ENCODE results near the gene BRD3OS.

The BRD3OS gene

GRCh38 chr9:133993635-133994253 lies 31.5 kb upstream of the BRD3OS start:
- Mint-ChIP-seq H3K36me3 (no peaks in the 10 kb centered on the region), H3K27me3 (peaks cover 56% of the 10 kb centered on the region), H3K4me1 (peaks cover 2% of the 10 kb centered on the region), H3K27ac (peak overlapping the region; percentile 72), H3K4me3 (peak overlapping the region; percentile 69), H3K9me3 (no peaks in the 10 kb centered on the region)
- CTCF ChIA-PET: interaction anchor here (0.6 to 4.1 kb wide), 16 partner anchors 9 to 460 kb away, joined by 3 to 107 read pairs (median 4); partner anchors contain the start of genes ADAMTSL2 and BRD3OS
- no peak for DNase-seq

GRCh38 chr9:133994353-133995011 lies 30.8 kb upstream of the BRD3OS start:
- Mint-ChIP-seq H3K4me3 (peak overlapping the region; percentile 44), H3K27me3 (peaks cover 51% of the 10 kb centered on the region), H3K36me3 (no peaks in the 10 kb centered on the region), H3K4me1 (peaks cover 2% of the 10 kb centered on the region), H3K27ac (no peak overlapping the region), H3K9me3 (no peaks in the 10 kb centered on the region)
- peak; percentile 81 for DNase-seq
- CTCF ChIA-PET: interaction anchor here (0.6 to 4.1 kb wide), 20 partner anchors 8 to 461 kb away, joined by 3 to 107 read pairs (median 4); partner anchors contain the start of genes ADAMTSL2 and BRD3OS

GRCh38 chr9:133995012-133995896 lies 30.0 kb upstream of the BRD3OS start:
- Mint-ChIP-seq H3K4me1 (peaks cover 2% of the 10 kb centered on the region), H3K27me3 (peaks cover 43% of the 10 kb centered on the region), H3K9me3 (no peaks in the 10 kb centered on the region), H3K36me3 (no peaks in the 10 kb centered on the region), H3K27ac (no peak overlapping the region), H3K4me3 (no peak overlapping the region)
- CTCF ChIA-PET: interaction anchor here (0.9 to 4.1 kb wide), 11 partner anchors 14 to 461 kb away, joined by 3 to 107 read pairs (median 5); partner anchors contain the start of gene ADAMTSL2
- DNase-seq: no peak

GRCh38 chr9:133996531-133997520 lies 28.5 kb upstream of the BRD3OS start:
- H3K36me3 Mint-ChIP-seq: no peaks in the 10 kb centered on the region
- peaks cover 31% of the 10 kb centered on the region for H3K27me3 Mint-ChIP-seq
- H3K9me3 Mint-ChIP-seq: no peaks in the 10 kb centered on the region
- H3K4me1 Mint-ChIP-seq: peaks cover 2% of the 10 kb centered on the region
- DNase-seq: no peak
- CTCF ChIA-PET: interaction anchor here (0.9 to 4.1 kb wide), 3 partner anchors 35 to 215 kb away, joined by 3 to 45 read pairs (median 4); no protein-coding TSS in a partner anchor
- no peak overlapping the region for H3K27ac Mint-ChIP-seq
- H3K4me3 Mint-ChIP-seq: no peak overlapping the region

- no peak for DNase-seq
- no peaks in the 10 kb centered on the region for H3K36me3 Mint-ChIP-seq
- peaks cover 2% of the 10 kb centered on the region for H3K4me1 Mint-ChIP-seq
- CTCF ChIA-PET: interaction anchor here (0.9 kb wide), 1 partner anchor 36 kb away, joined by 3 read pairs; no protein-coding TSS in a partner anchor
- H3K27ac Mint-ChIP-seq: no peak overlapping the region
- H3K4me3 Mint-ChIP-seq: no peak overlapping the region
- H3K9me3 Mint-ChIP-seq: no peaks in the 10 kb centered on the region
- H3K27me3 Mint-ChIP-seq: peaks cover 28% of the 10 kb centered on the region
Measured at GRCh38 chr9:133997584-133997983, 27.7 kb upstream of the BRD3OS start.

- CTCF ChIA-PET: interaction anchor here (0.9 kb wide), 1 partner anchor 206 kb away, joined by 3 read pairs; no protein-coding TSS in a partner anchor
- no peak overlapping the region for H3K4me3 Mint-ChIP-seq
- H3K27ac Mint-ChIP-seq: no peak overlapping the region
- H3K9me3 Mint-ChIP-seq: no peaks in the 10 kb centered on the region
- peaks cover 15% of the 10 kb centered on the region for H3K27me3 Mint-ChIP-seq
- no peaks in the 10 kb centered on the region for H3K36me3 Mint-ChIP-seq
- H3K4me1 Mint-ChIP-seq: no peaks in the 10 kb centered on the region
- no peak for DNase-seq
Measured at GRCh38 chr9:133998915-133999595, 26.2 kb upstream of the BRD3OS start.

GRCh38 chr9:133999851-134000265 lies 25.4 kb upstream of the BRD3OS start:
- no peak overlapping the region for H3K4me3 Mint-ChIP-seq

GRCh38 chr9:134002796-134003195 lies 22.5 kb upstream of the BRD3OS start:
- H3K4me3 Mint-ChIP-seq: no peak overlapping the region
- no peak overlapping the region for H3K27ac Mint-ChIP-seq
- no peaks in the 10 kb centered on the region for H3K9me3 Mint-ChIP-seq
- CTCF ChIA-PET: interaction anchor here (1.2 kb wide), 1 partner anchor 9 kb away, joined by 4 read pairs; no protein-coding TSS in a partner anchor
- peaks cover 5% of the 10 kb centered on the region for H3K27me3 Mint-ChIP-seq
- H3K36me3 Mint-ChIP-seq: no peaks in the 10 kb centered on the region
- no peak for DNase-seq
- no peaks in the 10 kb centered on the region for H3K4me1 Mint-ChIP-seq

More at GRCh38 chr9:133999851-134000265, 25.4 kb upstream of the BRD3OS start:
- Mint-ChIP-seq H3K27me3 (peaks cover 8% of the 10 kb centered on the region), H3K4me1 (no peaks in the 10 kb centered on the region), H3K27ac (no peak overlapping the region), H3K9me3 (no peaks in the 10 kb centered on the region), H3K36me3 (no peaks in the 10 kb centered on the region)
- no peak for DNase-seq
- CTCF ChIA-PET: interaction anchor here (0.9 to 1.2 kb wide), 2 partner anchors 206 to 217 kb away, joined by 3 read pairs; no protein-coding TSS in a partner anchor

- CTCF ChIA-PET: interaction anchor here (1.2 kb wide), 1 partner anchor 10 kb away, joined by 4 read pairs; no protein-coding TSS in a partner anchor
- DNase-seq: no peak
- Mint-ChIP-seq H3K4me3 (no peak overlapping the region), H3K27ac (no peak overlapping the region), H3K4me1 (no peaks in the 10 kb centered on the region), H3K36me3 (no peaks in the 10 kb centered on the region), H3K9me3 (no peaks in the 10 kb centered on the region), H3K27me3 (peaks cover 6% of the 10 kb centered on the region)
Measured at GRCh38 chr9:134003237-134003636, 22.0 kb upstream of the BRD3OS start.

- H3K9me3 Mint-ChIP-seq: no peaks in the 10 kb centered on the region
- no peak for DNase-seq
- CTCF ChIA-PET: interaction anchor here (1.0 kb wide), 1 partner anchor 222 kb away, joined by 4 read pairs; no protein-coding TSS in a partner anchor
- no peaks in the 10 kb centered on the region for H3K36me3 Mint-ChIP-seq
- H3K27ac Mint-ChIP-seq: no peak overlapping the region
- H3K4me1 Mint-ChIP-seq: no peaks in the 10 kb centered on the region
- H3K27me3 Mint-ChIP-seq: peaks cover 13% of the 10 kb centered on the region
- H3K4me3 Mint-ChIP-seq: no peak overlapping the region
Measured at GRCh38 chr9:134004131-134004873, 21.0 kb upstream of the BRD3OS start.

GRCh38 chr9:134004881-134005280 lies 20.4 kb upstream of the BRD3OS start:
- Mint-ChIP-seq H3K27me3 (peaks cover 15% of the 10 kb centered on the region), H3K27ac (no peak overlapping the region), H3K36me3 (no peaks in the 10 kb centered on the region), H3K4me3 (no peak overlapping the region), H3K9me3 (no peaks in the 10 kb centered on the region), H3K4me1 (no peaks in the 10 kb centered on the region)
- no peak for DNase-seq
- CTCF ChIA-PET: interaction anchor here (0.8 to 1.0 kb wide), 2 partner anchors 222 to 312 kb away, joined by 3 to 4 read pairs; no protein-coding TSS in a partner anchor

- Mint-ChIP-seq H3K9me3 (no peaks in the 10 kb centered on the region), H3K27me3 (peaks cover 17% of the 10 kb centered on the region), H3K4me1 (no peaks in the 10 kb centered on the region), H3K36me3 (no peaks in the 10 kb centered on the region), H3K4me3 (no peak overlapping the region), H3K27ac (no peak overlapping the region)
- CTCF ChIA-PET: interaction anchor here (0.8 to 1.0 kb wide), 2 partner anchors 223 to 312 kb away, joined by 3 to 4 read pairs; no protein-coding TSS in a partner anchor
- no peak for DNase-seq
Measured at GRCh38 chr9:134005381-134005780, 19.9 kb upstream of the BRD3OS start.

Measured in activated naive CD4-positive, alpha-beta T cell treated with anti-CD3 and anti-CD28 coated beads, Interleukin-2, amount 10 ng/mL, durations not matched to agents 7 days and 5 days (primary cell).